KG1 (cell line): Measurements from ENCODE around the gene SPDYE3.
"Not testable (repeated sequence)": the region's sequence is repeated elsewhere in the genome, so short reads cannot be mapped to it uniquely, and the experiment has no call there.

ENCODE experiments used
- DNase-seq: peaks from one replicate; lab custom pipeline; 2025; lab: John Stamatoyannopoulos, UW

SPDYE3 gene

GRCh38 chr7:100349757-100350156 is 42.3 kb downstream of the SPDYE3 start:
- no peak for DNase-seq

GRCh38 chr7:100351657-100352058 is 44.2 kb downstream of the SPDYE3 start:
- no peak for DNase-seq

DNA sequence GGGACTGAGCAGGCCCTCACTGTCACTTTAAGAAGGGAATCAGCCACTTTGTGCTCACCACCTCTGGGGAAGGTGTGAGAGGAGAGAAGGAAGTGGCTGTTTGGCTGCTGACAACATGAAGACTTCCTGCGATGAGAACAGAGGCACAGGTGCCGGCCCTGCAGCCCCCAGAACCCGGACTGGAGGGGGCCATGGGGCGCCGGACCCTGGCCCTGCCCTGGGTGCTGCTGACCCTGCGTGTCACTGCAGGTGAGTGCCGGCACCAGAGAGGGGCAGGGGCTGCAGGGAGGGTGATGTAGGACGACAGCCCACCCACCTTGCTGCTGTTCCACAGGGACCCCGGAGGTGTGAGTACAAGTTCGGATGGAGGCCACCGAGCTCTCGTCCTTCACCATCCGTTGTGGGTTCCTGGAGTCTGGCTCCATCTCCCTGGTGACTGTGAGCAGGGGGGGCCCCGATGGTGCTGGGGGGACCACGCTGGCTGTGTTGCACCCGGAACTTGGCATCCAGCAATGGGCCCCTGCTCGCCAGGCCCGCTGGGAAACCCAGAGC is 44.8 kb downstream of the SPDYE3 start:
- DNase-seq: not testable (repeated sequence)

- no peak for DNase-seq
These were observed 45.6 kb downstream of the SPDYE3 start for GRCh38 chr7:100352984-100353684.

GRCh38 chr7:100353685-100354330 is 46.3 kb downstream of the SPDYE3 start:
- no peak for DNase-seq

GRCh38 chr7:100356416-100357068 is 49.0 kb downstream of the SPDYE3 start:
- no peak for DNase-seq

DNA sequence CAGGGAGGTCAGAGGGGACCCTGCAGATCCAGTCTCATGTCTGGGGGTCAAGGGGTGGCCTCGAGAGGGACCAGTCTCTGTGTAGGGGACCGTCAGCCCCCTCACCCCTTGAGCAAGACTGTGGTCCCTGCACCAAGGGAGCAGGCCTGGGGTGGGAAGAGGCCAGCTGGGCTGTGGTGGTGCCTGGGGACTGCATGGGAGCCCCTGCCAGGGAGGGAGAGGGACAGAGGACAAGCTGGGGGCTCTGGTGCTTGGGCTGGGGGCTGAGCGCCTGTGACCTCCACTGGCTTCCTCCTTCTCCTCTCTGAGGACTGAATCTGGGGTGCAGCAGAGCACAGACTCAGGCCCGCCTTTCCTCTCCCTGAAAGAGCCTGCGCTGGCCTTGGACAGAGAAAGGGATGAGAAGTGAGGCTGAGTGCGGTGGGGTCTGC is 49.6 kb downstream of the SPDYE3 start:
- no peak for DNase-seq

DNA sequence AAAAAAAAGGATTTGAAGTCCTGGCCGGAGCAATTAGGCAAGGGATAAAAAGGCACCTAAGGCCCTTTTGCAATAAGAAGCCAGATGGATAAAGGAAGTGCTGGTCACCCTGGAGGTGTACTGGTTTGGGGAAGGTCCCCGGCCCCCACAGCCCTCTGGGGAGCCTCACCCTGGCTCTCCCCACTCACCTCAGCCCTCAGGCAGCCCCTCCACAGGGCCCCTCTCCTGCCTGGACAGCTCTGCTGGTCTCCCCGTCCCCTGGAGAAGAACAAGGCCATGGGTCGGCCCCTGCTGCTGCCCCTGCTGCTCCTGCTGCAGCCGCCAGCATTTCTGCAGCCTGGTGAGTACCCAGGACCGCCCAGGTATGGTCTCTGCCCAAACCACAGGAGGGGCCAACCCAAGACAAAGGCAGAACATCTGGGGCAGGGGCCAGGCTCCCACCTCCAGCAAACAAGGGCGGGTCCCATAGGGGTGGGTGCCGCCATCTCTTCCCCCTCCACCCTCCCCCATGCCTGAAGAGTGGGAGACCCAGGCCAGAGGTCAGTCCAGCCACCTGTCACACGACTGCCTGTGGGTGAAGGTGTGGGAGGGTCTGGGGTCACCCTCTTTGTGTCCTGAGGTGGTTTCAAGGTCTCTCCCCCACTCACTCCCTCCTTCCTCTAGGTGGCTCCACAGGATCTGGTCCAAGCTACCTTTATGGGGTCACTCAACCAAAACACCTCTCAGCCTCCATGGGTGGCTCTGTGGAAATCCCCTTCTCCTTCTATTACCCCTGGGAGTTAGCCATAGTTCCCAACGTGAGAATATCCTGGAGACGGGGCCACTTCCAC is 50.7 kb downstream of the SPDYE3 start, which contains the start of gene PILRB:
PILRB (plus strand) TSS at position 91 of the 830 bp plus-strand sequence; CDS start at position 277, 186 bp downstream.
- no peak for DNase-seq

- DNase-seq: no peak
These were observed 51.3 kb downstream of the SPDYE3 start for GRCh38 chr7:100358857-100359212.

DNA sequence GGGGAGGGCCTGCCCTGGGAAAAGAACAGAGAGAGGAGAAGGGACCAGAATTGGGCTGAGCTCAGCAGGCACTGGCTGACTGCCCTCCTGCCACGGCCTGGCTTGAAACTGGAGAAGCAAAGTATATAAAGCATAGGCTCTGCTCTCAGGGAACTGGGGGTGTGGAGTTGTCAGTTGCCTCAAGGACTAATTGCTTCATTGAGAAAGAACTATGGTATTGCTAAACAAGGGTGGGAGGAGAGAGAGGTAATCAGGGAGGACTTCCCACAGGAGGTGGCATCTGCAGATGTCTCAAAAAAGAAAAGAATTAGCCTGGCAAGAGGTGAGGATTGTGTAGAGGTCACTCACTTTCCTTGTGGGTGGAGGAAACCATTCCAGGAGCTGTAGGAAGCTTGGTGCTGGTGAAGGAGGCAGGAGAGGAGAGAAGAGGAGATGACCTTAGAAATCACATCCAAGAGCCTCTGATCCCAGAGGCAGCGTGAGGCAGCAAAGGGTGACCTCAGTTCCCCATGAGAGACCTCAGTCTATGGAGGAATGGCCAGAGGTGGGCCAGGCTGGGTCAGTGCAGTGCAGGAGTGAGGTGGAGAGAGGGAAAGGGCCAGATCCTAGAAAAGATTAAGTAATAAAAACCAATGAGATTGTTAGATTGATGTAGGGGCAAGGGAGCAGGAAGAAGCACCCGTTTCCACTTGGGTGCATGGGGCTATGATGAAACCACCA is 52.8 kb downstream of the SPDYE3 start:
- no peak for DNase-seq

GRCh38 chr7:100363098-100363497 is 55.6 kb downstream of the SPDYE3 start:
- DNase-seq: no peak

GRCh38 chr7:100363797-100364196 is 56.3 kb downstream of the SPDYE3 start:
- not testable (repeated sequence) for DNase-seq

DNA sequence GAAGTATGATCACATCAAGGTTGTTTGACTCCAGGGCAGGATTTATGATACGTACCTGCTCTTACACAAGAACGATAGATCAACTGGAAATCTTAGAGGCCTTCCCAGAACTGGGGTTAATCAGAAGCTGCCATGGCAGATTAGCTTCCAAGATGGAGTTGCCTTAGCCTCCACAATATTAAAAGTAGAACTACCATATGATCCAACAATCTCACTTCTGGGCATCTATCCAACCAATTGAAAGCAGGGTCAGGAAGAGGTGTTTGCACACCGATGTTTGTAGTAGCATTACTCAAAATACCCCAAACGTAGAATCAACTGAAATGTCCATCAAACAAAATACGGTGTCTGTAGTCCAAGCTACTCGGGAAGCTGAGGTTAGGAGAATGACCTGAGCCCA is 57.0 kb downstream of the SPDYE3 start:
- no peak for DNase-seq

GRCh38 chr7:100365998-100366367 is 58.5 kb downstream of the SPDYE3 start:
- DNase-seq: not testable (repeated sequence)

GRCh38 chr7:100366411-100367250 is 59.1 kb downstream of the SPDYE3 start:
- no peak for DNase-seq

- DNase-seq: no peak
These were observed 59.7 kb downstream of the SPDYE3 start for GRCh38 chr7:100367251-100367620.

DNA sequence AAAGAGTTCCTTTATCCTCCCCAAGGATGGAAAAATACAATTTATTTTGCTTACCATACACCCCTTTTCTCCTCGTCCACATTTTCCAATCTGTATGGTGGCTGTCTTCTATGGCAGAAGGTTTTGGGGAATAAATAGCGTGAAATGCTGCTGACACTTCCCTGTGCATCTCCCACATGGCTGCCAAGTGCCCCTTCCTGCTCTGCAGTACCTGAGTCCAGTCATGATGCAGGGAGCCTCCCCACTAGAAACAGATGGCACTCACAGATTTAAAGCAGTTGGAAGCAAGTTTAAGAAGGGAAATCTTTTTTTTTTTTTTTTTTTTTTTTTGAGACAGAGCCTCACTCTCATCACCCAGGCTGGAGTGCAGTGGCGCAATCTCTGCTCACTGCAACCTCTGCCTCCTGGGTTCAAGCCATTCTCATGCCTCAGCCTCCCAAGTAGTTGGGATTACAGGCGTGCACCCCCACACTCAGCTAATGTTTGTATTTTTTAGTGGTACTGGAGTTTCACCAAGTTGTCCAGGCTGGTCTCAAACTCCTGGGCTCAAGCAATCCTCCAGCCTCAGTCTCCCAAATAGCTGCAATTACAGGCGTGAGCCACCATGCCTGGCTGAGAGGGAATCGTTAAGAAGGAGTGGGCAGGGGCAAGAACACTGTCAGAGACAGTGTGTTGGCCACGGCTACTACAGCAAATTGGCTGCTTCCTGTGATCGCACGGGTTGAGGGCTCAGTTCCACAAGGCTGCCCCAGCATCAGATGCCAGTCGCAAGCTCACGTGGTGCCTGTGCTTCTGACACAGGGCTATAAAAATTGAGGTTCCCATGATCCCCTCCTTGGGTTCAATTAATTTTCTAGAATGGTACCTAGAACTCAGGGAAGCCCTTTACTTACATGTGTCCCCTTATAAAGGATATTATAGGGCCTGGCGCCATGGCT is 60.4 kb downstream of the SPDYE3 start:
- DNase-seq: no peak

DNA sequence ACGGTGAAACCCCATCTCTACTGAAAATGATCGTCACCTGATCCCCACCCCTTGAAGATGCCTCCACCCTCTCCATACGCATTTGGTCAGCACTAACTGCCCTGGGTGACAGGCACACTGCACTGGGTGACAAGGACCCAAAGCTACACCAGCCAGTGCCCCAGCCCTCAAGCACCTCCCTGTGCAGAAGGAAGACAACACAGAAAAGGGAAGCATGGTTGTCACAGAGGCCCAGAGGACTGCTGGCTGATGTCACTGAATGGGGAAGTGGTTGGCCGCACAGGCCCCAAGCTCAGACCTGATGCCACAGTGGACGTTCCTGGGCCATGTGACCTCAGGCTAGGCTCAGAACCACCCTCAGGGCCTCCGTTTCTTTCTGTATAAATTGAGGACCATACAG is 61.6 kb downstream of the SPDYE3 start:
- peak; percentile 17 for DNase-seq

DNA sequence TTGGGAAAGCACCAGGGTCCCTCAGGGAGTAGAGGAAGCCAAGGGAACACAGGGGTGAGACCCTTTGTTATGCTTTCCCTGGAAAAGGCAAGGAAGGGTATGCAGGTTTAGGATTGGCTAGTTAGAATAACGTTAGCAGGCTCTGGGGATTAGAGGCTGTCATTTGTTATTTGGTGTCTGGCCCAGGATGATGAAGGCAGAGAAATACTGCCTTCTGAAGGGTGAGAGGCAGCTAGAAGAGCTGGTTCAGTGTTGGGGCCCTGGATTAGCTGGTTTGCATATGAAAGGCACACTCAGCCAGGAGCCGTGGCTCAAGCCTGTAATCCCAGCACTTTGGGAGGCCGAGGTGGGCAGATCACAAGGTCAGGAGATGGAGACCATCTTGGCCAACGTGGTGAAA is 62.8 kb downstream of the SPDYE3 start:
- DNase-seq: no peak
